NCI-H510A (cell line): Measurements from ENCODE around the gene FBXO8.

Experiments used
- DNase-seq: peaks from one replicate; lab custom pipeline; 2025; lab: John Stamatoyannopoulos, UW

The FBXO8 gene

DNA sequence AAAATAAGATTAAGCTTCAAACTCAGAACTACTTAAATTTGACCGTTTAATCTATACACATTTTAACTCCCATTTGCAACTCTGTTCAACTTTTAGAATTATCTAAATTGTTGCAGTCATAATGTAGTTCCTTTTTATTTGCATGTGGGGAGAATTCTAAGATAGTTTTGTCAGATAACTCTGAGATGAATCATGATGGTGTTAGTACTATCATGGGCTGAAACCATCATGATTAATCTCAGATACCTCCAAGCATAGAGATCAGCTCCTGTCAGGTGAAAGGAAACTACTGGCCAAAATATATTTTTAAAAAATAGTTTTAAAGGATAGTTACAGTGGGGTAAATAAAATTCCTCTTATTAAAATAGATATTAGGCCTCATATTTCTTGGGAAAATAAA lies 39.0 kb downstream of the FBXO8 start:
- no peak for DNase-seq

DNA sequence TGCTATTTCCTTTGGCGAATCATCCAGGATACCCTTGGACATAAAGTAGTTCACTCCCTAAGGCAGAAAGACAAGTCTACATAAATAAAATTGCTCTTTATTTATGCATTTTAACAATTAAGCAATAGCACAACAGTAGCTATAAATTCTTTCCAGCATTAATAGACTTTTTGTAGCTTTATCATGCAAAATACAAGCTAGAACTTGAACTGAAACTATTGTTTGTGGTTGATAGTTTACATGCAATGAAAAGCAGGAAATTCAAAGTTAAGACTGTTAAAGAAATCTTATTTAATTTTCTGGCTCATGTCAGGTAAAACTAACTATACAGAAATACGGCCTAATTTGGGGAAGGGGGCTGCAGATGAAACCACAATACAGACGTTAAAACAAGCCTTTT lies 42.3 kb downstream of the FBXO8 start:
- DNase-seq: no peak

DNA sequence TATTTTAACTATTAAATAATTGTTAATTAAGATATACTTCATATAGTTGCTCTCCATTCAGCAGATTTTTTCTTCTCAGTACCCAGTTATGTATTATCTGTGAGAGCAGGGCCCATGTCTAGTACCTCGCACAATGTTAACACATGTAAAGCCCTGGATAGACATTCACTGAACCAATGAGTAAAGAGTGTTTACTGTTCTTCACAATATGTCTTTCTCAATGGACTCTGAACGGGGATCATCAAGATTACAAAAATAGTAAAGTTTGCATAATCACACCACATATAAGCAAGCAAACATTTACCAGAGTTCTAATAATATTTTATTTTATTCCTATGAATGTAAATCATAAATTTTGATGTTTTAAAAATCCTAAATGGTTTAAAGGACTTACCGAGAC lies 47.1 kb downstream of the FBXO8 start:
- DNase-seq: no peak

DNA sequence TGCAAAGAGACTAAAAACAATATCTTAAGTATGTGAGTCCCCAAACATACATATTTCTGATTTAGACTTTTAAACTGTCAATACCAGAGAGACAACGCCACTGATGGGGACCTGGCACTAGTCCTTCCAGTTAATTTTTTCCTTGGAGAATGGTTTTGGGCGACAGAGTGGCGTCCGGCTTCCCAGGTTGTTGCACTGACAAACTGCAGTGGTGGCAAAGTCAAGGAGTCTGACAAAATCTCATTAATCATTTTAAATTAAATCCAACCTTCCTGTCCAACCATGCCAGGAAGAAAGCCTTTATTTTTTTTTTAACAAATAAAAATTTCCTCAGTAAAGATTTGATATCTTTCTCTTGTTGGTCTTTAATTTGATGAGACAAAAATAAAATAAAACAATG lies 52.8 kb downstream of the FBXO8 start:
- no peak for DNase-seq

DNA sequence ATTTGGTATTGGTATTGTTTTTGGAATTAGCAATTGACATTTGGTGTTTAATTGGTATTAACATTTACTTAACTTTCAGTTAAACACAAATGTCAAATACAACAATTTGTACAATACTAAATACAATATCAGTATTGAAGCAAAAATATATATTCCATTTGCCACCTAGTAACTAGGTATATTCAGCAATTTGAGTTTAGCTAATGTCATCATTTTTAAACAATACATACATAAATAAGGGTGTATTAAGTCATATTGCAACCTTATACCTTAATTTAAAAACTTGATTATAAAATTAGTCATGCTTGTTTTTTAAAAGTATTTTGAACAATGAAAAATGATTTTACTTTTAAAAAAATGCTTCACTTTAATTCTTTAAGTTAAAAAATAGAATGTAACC lies 53.3 kb downstream of the FBXO8 start:
- no peak for DNase-seq

DNA sequence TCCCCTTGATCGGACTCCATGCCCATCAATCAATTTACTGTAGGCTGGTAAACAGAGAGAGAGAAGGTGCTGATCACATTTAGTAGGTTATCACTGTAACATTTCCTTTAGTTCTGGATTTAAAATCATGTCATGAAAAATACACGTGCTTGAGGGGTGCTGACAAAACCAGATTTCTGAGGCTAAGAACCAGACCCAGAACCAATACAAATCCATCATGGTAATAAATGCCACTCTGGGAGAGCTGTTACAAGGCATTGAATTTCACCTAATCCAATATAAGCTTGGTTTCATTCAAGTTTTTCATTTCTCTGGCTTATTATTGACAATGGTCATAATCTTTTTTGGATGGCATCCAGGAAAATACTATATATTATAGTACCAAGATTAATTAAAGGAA lies 54.5 kb downstream of the FBXO8 start:
- DNase-seq: no peak

DNA sequence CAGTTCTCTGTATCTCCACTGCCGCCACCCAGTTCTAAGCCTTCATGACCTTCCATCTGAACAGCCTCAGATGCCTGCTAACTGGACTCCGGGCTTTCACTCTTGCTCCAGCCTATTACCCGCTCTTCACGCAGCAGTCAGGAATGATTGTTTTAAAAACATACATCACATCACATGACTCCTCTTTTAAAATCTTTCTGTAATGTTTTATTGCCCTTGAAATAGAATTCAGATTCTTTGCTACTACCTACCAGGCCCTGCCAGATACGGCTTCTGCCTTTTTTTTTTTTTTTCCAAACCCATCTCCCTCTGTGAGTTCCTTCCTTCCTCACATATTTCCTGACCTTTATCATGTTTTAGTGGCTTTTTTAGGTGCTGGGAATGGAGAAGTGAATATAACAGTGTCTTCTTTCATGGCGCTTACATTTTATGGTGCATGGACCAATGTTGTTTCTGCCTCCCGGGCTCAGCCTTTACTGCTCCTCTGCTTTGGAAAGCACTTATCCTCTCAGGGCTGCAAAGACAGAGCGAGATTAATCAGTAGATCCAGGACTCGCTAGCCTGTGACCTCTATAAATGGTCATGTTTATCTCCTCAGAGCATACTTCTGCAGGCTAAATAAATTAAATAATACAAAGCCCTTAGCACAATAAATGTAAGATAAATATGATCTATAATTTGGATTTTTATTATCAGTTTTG lies 58.0 kb downstream of the FBXO8 start:
- DNase-seq: no peak

DNA sequence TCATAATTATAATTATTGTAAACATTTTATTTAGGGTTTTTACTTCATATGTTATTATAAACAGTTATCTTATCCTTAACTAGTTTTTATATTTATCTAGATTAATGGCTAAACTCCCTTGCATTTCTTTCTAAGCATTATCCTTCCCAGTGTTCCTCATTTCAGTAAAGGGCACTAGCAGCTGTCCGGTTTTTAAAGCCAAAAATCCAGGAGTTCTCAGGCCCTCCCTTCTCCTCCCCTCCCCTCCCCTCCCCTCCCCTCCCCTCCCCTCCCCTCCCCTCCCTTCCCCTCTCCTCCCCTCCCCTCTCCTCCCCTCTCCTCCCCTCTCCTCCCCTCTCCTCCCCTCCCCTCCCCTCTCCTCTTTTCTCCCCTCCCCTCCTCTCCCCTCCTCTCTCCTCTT lies 58.9 kb downstream of the FBXO8 start:
- no peak for DNase-seq

DNA sequence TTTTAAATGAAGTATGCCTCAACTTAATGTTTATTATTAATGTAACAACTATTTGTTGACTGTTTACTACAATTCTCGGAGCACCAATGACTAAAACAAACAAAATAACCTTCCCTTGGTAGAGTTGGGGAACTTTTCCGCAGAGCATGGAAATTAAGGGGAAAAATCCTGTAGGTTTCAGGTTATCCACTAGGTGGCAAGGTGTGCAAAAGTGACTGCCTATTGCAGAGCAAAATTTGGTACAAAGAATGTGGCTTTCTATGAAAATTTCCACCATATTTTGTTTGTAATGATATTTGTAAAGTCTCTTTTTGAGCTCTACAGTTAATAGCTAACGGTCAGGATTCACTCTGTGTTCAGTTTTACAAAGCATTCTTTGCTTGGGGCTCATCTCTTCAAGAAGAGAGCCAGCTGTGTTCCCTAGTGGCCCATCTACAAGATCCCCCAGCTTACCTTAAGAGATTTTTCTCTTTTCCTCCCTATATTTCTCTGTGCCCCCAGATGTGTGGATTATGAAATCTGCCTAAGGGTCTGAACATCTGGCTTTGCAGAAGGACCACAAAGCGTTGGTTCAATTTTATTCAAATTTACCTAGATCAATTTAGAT lies 61.1 kb downstream of the FBXO8 start:
- no peak for DNase-seq

DNA sequence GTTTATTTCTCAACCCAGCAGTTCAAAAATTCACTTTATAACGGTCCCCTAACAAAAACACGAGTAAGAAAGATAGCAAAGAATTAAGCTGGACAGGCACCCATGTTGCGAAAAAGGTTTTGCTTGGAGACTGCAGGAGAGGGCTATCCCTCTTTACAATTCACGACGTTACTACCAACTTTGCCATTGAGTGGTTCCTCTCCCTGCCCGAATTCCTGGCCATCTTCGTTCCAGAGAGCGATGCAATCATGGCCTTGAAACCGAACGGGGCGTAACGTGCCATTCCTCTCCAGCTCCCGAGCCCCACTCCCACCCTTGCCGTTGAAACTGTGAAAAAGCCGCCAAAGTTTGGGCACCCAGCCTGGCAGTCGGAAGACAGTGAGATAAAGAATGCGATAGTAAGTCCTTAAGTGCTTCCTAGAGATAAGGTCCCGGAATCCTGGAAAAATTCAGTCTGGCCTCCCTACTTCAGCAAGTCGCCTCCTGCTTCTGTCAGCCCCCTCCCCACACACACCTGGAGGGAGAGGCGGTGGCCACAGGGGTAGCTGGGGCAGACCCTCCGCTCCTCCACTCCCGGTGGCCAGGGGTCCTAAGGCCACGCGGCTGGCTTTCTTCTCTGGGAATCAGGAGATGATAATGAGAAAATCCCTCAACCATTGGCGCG lies 65.2 kb downstream of the FBXO8 start:
- no peak for DNase-seq

DNA sequence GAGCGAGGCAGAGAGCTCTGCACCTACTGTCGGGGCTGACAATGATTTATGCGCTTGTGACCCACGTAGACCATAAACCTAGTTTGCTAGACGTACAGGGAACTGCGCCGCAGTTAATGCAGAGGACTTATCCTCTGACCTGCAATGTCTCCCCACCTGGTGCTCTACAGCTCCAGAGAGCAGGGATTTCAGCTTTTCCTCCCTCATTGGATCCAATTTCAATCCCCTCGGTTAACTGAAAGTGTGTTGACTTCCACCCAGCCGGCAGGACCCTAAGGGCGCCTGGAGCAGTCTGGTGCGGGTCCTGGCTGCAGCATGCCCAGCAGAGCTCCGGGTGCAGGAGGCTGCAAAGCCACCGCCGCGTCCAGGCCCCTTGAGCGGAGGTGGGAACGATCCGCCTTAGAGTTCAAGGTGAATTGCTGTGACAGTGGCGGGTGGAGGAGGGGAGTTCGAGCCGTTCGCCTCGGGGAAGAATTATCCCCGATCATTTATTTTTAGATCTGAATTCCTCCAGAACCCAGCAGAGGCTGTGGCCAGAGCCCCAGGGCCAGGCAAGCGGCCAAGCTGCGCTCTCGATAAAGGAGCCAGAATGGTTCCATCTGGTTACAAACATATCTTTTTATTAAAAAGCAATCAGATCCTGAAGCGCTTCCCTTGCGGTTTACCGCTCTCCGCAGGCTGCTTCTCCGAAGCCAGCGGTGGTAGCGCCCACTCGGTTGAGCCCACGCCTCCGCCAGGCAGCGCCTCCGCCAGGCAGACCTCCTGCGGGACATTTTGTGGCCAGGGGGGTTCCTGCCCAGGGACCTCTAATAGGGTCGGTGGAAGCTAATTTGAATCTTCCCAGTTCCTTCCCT lies 66.0 kb downstream of the FBXO8 start:
- no peak for DNase-seq

DNA sequence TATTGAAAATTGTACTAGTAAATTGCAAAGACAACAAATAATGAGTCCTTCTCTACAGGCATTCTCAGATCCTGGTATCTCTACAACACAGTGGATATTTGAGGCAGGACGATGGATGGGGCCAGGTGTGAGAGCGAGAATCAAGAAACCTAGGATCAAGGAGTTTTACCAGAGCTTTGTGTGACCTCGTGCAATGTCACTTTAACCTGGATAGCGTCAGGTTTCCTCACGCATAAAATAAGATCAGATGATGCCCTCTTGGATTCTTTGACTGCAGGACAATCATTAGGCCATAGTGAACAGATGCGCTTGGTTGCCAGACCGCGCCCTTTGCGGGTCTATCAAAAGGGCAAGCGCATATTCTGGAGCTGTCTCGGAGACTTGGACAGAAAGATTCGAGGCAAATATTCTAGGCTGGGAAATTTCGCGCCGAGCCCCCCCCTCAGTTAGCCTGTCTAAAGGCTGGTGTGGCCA lies 66.6 kb downstream of the FBXO8 start:
- no peak for DNase-seq

DNA sequence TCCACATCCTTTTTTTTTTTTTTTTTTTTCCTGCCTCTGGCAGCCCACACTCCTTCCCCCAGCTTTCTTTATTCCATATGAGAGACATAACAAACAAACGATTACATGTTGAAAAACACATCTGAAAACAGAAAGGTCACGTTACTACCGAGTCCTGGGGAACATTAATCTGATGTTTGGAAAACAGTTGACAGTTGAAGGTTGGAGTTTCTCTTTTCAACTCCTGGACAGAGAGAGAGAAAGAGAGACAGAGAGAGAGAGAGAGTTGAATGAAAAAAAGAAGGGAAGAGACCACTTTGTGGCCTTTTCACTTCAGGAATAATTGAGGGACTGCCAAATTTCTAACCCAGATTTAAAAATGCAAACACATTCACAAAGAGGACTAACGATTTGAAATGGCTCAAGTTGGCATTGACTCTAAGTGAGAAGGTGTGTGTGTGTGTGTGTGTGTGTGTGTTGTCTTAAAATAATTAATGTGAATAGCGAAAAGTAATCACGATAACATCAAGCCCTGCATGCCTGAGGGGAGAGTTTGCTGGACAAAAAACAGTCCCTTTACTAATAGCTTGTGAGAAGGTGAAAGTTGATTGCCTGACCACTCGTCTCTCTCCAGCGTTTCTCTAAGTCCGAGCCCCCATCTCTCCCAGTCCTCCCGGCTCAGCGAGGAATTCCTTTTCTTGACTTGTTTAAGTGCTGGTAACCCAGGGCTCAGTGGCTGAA lies 67.3 kb downstream of the FBXO8 start:
- DNase-seq: no peak

DNA sequence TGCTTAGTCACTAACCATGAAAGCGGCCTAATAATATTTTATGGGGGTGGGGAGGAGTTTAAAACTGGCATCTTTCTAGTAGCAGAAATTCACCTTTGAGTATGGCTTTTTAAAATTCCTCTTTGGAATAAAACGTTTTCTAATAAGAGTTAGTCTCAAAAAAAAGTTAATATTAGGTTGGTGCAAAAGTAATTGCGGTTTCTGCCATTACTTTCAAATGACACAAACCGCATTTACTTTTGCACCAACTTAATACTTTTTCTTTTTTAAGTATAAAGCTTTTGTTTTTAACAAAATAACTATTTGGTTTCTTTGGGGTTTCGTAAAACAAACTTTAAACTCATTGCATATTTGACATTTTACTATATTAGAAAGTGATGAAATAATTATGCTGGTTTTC lies 68.4 kb downstream of the FBXO8 start:
- no peak for DNase-seq

DNA sequence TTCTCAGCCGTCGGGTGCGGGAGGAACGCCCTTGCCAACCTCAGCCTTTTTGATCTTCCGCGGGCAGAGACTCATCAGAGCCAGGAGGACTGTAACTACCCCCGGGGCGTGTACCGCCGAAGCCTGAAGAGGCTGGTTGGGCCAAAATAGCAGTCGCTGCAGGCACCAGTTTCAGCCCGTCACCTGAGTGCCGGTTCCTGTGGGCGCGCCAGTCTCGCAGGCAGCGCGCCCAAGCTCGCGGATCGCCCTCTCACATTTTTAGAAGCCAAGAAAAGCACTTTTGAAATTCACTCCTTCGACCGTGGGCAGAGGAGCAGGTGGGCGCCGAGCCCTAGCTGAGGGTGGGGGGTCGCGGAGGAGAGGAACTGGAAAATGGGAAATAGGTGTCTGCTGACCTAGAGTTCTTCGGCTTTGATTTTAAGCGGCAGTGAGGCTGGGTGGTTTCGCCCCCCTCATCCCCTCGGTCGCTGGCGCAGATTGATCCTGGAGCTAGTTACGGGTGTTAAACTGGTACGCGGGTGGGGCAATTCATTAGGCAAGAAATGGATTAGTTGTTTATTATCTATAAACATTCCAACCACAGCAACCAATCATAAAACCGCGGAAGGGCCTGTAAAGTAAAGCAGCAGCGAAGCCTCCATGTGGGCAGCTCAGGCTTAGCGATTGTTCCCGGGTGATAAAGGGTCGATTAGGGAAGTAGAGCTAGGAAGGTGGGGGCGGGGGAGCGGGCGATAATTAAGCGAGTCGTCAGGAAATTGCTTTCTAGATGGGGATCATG lies 69.2 kb downstream of the FBXO8 start:
- DNase-seq: no peak

DNA sequence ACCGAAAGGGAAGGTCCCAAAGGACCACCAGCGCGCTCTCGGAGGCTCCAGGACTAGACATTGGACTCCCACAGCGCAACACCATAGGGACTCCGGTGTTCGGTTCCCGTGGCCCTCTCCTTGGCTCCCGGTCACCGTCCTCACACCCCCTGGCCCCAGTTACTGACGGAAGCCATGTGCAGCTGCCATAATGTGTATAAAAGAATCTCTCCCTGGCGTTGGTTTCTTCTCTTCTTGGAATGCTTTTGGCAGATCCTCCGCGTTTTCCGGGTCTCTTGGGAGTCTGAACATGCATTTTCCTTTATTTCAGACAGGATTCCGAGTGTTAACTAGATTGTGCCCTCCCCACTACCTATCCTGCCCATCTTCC lies 69.8 kb downstream of the FBXO8 start:
- DNase-seq: no peak

DNA sequence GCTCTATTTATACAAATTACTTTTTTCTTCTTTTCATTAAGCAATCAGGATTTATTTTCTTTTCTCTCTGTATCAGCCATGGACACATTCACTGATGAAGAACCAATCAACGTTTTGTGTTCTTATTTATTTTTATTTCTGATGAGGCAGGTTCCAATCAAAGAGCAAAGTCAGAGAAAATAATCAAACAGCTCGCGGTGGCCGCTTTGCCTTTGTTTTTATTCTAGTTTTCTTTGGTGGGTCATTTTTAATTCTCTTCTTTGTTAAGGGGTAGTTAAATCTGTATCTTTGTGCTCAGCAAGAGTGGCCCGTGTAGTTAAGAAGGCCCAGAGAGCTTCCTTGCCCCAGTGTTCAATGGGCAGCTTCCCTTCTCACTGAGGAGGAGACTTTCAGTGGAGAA lies 71.4 kb downstream of the FBXO8 start:
- DNase-seq: no peak

DNA sequence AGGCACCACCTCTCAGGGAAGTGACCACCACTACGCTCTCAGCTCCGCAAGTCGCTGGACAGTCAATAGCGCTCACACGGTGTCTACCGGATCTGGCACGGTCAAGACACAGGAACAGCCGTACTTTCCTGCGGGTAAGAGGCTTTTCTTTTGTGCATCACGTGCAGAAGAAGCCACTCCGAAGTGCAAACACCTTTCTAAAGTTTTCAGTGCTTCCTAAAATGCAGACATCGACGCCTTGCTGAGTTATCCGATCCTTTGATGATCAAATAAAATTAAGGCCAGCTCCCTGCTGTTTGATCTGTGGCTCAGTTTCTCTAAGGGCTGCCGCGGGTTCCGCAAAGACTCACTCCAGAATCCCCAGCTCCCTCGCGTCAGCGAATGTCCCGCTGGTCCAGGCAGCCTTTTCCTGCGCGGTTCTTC lies 71.8 kb downstream of the FBXO8 start:
- DNase-seq: no peak

DNA sequence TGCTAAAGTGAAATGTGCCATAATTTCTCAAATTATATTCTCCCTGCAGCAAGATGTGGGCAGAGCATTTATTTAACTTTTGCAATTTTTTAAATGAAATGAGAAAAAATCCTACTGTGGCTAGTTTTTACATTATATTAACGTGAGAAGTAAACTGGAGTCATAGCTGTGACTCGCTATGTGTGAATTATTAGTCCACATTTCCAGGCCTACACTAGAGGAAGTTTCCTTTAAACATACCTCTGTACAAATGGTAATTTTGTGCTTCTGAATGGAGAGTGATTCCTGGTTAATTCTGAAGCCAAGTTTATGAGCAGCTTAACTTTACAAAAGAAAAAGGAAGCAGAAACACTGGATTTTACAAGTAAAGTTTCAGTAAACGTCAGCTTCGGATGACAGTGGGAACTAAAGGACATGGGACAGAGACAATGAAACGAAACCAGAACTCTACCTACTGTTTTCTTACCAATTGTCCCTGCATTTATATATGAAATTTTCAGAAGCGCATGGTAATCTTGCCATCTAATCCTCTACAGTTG lies 72.4 kb downstream of the FBXO8 start:
- no peak for DNase-seq

DNA sequence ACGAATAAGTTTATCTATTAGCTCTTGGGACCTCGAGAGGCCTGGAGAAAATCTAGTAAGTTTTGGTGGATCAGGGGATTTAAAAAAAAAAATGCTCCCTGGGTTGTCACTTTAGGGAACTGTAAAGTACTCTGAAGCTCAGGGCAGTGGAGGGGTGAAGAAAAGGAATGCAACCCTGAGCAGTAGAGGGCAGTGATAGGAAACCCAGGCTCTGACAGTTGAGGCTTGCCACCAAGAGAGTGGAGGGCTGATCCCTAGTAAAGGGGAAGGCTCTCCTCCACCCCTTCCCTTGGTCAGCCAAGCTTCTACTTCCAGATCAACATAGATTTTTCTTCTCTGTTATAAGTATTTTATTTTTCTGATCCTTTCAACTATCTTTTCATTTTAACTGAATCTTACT lies 73.1 kb downstream of the FBXO8 start:
- DNase-seq: no peak

DNA sequence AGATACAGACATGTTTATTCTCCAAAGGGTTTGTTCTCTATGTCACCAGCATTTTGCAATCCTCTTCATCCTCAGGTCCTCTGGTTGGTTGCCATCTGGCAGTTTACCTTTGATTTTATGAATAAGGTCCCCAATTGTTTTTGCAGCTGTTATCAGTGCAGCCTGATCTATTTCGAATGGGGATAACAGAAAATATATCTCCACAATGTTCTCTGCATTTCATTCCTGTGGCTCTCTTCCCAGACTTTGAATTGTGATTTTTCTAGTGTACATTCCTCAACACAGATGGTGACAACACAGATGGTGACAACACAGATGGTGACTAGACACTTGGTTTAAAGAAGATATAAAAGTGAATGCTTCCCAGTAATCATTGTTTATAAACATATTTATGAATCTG lies 74.1 kb downstream of the FBXO8 start:
- no peak for DNase-seq
